ENCODE results near the gene NECAB2. TPM values are rescaled to one million over a fixed set of nuclear protein-coding genes. Genes with fewer than 3 reads are reported as not detected.

Gene NECAB2
- total and polyA plus RNA-seq, 7 experiments from 2014 or later: not detected

- Mint-ChIP-seq H3K9me3 (peaks cover 0 to 6% (median 0%) of the 10 kb centered on the region in 11 donors), H3K27ac (no peak overlapping the region), H3K27me3 (peaks cover 8 to 77% (median 59%) of the 10 kb centered on the region in 5 donors), H3K4me1 (peaks cover 0 to 4% (median 0%) of the 10 kb centered on the region in 7 donors), H3K36me3 (no peaks in the 10 kb centered on the region), H3K4me3 (no peak overlapping the region)
- Histone ChIP-seq H3K27me3 (ENCODE audit: control insufficient read depth in 2 of 2, insufficient read depth in 2 of 2, low read length in 2 of 2) (no peaks in the 10 kb centered on the region), H3K27ac (ENCODE audit: low read depth, low read length) (no peak overlapping the region), H3K9me3 (ENCODE audit: control insufficient read depth in 2 of 3, low read length in 3 of 3) (no peaks in the 10 kb centered on the region), H3K36me3 (ENCODE audit: control insufficient read depth in 2 of 3, insufficient read depth in 3 of 3, low read length in 3 of 3) (no peaks in the 10 kb centered on the region), H3K4me1 (ENCODE audit: control insufficient read depth in 2 of 2, insufficient read depth in 2 of 2, low read length in 2 of 2) (no peaks in the 10 kb centered on the region), H3K4me3 (ENCODE audit: low read length) (no peak overlapping the region)
- ATAC-seq (peak; percentile 59), DNase-seq (no peak)
- POLR2A ChIA-PET: no interaction called here
- intact Hi-C loops (cut with micrococcal nuclease): no loop called here
- CTCF ChIA-PET: interaction anchor here (0.5 kb wide), 1 partner anchor 66 kb away, joined by 3 read pairs; no protein-coding TSS in a partner anchor
Measured at GRCh38 chr16:83994087-83994486, 26.0 kb downstream of the NECAB2 start.

- no peak overlapping the region for H3K4me3 ChIP-seq (ENCODE audit: low read length)
- Mint-ChIP-seq H3K4me3 (no peak overlapping the region), H3K36me3 (no peaks in the 10 kb centered on the region), H3K27me3 (peaks cover 7 to 77% (median 55%) of the 10 kb centered on the region in 5 donors), H3K9me3 (peaks cover 0 to 4% (median 0%) of the 10 kb centered on the region in 11 donors), H3K27ac (no peak overlapping the region), H3K4me1 (peaks cover 0 to 4% (median 0%) of the 10 kb centered on the region in 7 donors)
- H3K36me3 ChIP-seq (ENCODE audit: control insufficient read depth in 2 of 3, insufficient read depth in 3 of 3, low read length in 3 of 3): no peaks in the 10 kb centered on the region
- H3K4me1 ChIP-seq (ENCODE audit: control insufficient read depth in 2 of 2, insufficient read depth in 2 of 2, low read length in 2 of 2): no peaks in the 10 kb centered on the region
- ChIA-PET CTCF (no interaction called here), POLR2A (no interaction called here)
- no peaks in the 10 kb centered on the region for H3K9me3 ChIP-seq (ENCODE audit: control insufficient read depth in 2 of 3, low read length in 3 of 3)
- no peak overlapping the region for H3K27ac ChIP-seq (ENCODE audit: low read depth, low read length)
- no peaks in the 10 kb centered on the region for H3K27me3 ChIP-seq (ENCODE audit: control insufficient read depth in 2 of 2, insufficient read depth in 2 of 2, low read length in 2 of 2)
- intact Hi-C loops (cut with micrococcal nuclease): no loop called here
- ATAC-seq (peak; percentile 24), DNase-seq (no peak)
Measured at GRCh38 chr16:83994703-83995102, 26.7 kb downstream of the NECAB2 start.

GRCh38 chr16:83995754-83996153 lies 27.7 kb downstream of the NECAB2 start:
- Mint-ChIP-seq H3K4me1 (peaks cover 0 to 4% (median 0%) of the 10 kb centered on the region in 7 donors), H3K9me3 (peaks cover 0 to 4% (median 0%) of the 10 kb centered on the region in 11 donors), H3K27me3 (peaks cover 3 to 69% (median 44%) of the 10 kb centered on the region in 5 donors), H3K4me3 (peak overlapping the region in 1 of 10 donors; percentile 32), H3K36me3 (no peaks in the 10 kb centered on the region), H3K27ac (no peak overlapping the region)
- no peaks in the 10 kb centered on the region for H3K4me1 ChIP-seq (ENCODE audit: control insufficient read depth in 2 of 2, insufficient read depth in 2 of 2, low read length in 2 of 2)
- intact Hi-C loops (cut with micrococcal nuclease): no loop called here
- no peak overlapping the region for H3K27ac ChIP-seq (ENCODE audit: low read depth, low read length)
- ATAC-seq: no peak
- no peak overlapping the region for H3K4me3 ChIP-seq (ENCODE audit: low read length)
- DNase-seq: no peak
- H3K27me3 ChIP-seq (ENCODE audit: control insufficient read depth in 2 of 2, insufficient read depth in 2 of 2, low read length in 2 of 2): no peaks in the 10 kb centered on the region
- no peaks in the 10 kb centered on the region for H3K36me3 ChIP-seq (ENCODE audit: control insufficient read depth in 2 of 3, insufficient read depth in 3 of 3, low read length in 3 of 3)
- H3K9me3 ChIP-seq (ENCODE audit: control insufficient read depth in 2 of 3, low read length in 3 of 3): no peaks in the 10 kb centered on the region
- POLR2A ChIA-PET: no interaction called here
- CTCF ChIA-PET: no interaction called here

- H3K27ac ChIP-seq (ENCODE audit: low read depth, low read length): no peak overlapping the region
- no peaks in the 10 kb centered on the region for H3K9me3 ChIP-seq (ENCODE audit: control insufficient read depth in 2 of 3, low read length in 3 of 3)
- H3K27me3 Mint-ChIP-seq: peaks cover 3 to 68% (median 40%) of the 10 kb centered on the region in 5 donors
- H3K9me3 Mint-ChIP-seq: peaks cover 0 to 4% (median 0%) of the 10 kb centered on the region in 11 donors
- H3K4me1 Mint-ChIP-seq: peaks cover 0 to 4% (median 0%) of the 10 kb centered on the region in 7 donors
- H3K4me3 Mint-ChIP-seq: no peak overlapping the region
- no peaks in the 10 kb centered on the region for H3K36me3 ChIP-seq (ENCODE audit: control insufficient read depth in 2 of 3, insufficient read depth in 3 of 3, low read length in 3 of 3)
- H3K36me3 Mint-ChIP-seq: no peaks in the 10 kb centered on the region
- H3K4me1 ChIP-seq (ENCODE audit: control insufficient read depth in 2 of 2, insufficient read depth in 2 of 2, low read length in 2 of 2): no peaks in the 10 kb centered on the region
- no peaks in the 10 kb centered on the region for H3K27me3 ChIP-seq (ENCODE audit: control insufficient read depth in 2 of 2, insufficient read depth in 2 of 2, low read length in 2 of 2)
- CTCF ChIA-PET: no interaction called here
- no peak overlapping the region for H3K27ac Mint-ChIP-seq
- DNase-seq (no peak), ATAC-seq (no peak)
- intact Hi-C loops (cut with micrococcal nuclease): no loop called here
- POLR2A ChIA-PET: no interaction called here
- no peak overlapping the region for H3K4me3 ChIP-seq (ENCODE audit: low read length)
Measured at GRCh38 chr16:83996481-83997252, 28.6 kb downstream of the NECAB2 start.

GRCh38 chr16:83998091-83998490 lies 30.0 kb downstream of the NECAB2 start:
- intact Hi-C loops (cut with micrococcal nuclease): no loop called here
- DNase-seq: no peak
- H3K9me3 Mint-ChIP-seq: peaks cover 0 to 2% (median 0%) of the 10 kb centered on the region in 11 donors
- Histone ChIP-seq H3K9me3 (ENCODE audit: control insufficient read depth in 2 of 3, low read length in 3 of 3) (no peaks in the 10 kb centered on the region), H3K4me1 (ENCODE audit: control insufficient read depth in 2 of 2, insufficient read depth in 2 of 2, low read length in 2 of 2) (no peaks in the 10 kb centered on the region), H3K4me3 (ENCODE audit: low read length) (no peak overlapping the region), H3K27ac (ENCODE audit: low read depth, low read length) (no peak overlapping the region), H3K36me3 (ENCODE audit: control insufficient read depth in 2 of 3, insufficient read depth in 3 of 3, low read length in 3 of 3) (no peaks in the 10 kb centered on the region), H3K27me3 (ENCODE audit: control insufficient read depth in 2 of 2, insufficient read depth in 2 of 2, low read length in 2 of 2) (no peaks in the 10 kb centered on the region)
- no peak overlapping the region for H3K27ac Mint-ChIP-seq
- no peak overlapping the region for H3K4me3 Mint-ChIP-seq
- peaks cover 0 to 4% (median 0%) of the 10 kb centered on the region in 7 donors for H3K4me1 Mint-ChIP-seq
- H3K36me3 Mint-ChIP-seq: no peaks in the 10 kb centered on the region
- peaks cover 3 to 60% (median 29%) of the 10 kb centered on the region in 5 donors for H3K27me3 Mint-ChIP-seq
- no peak for ATAC-seq
- CTCF ChIA-PET: no interaction called here
- POLR2A ChIA-PET: no interaction called here

- Histone ChIP-seq H3K4me3 (ENCODE audit: low read length) (no peak overlapping the region), H3K9me3 (ENCODE audit: control insufficient read depth in 2 of 3, low read length in 3 of 3) (no peaks in the 10 kb centered on the region), H3K27me3 (ENCODE audit: control insufficient read depth in 2 of 2, insufficient read depth in 2 of 2, low read length in 2 of 2) (no peaks in the 10 kb centered on the region), H3K27ac (ENCODE audit: low read depth, low read length) (no peak overlapping the region), H3K4me1 (ENCODE audit: control insufficient read depth in 2 of 2, insufficient read depth in 2 of 2, low read length in 2 of 2) (no peaks in the 10 kb centered on the region), H3K36me3 (ENCODE audit: control insufficient read depth in 2 of 3, insufficient read depth in 3 of 3, low read length in 3 of 3) (no peaks in the 10 kb centered on the region)
- peaks cover 0 to 32% (median 12%) of the 10 kb centered on the region in 5 donors for H3K27me3 Mint-ChIP-seq
- CTCF ChIA-PET: no interaction called here
- no peak for ATAC-seq
- no peak for DNase-seq
- POLR2A ChIA-PET: no interaction called here
- no peak overlapping the region for H3K27ac Mint-ChIP-seq
- no peaks in the 10 kb centered on the region for H3K4me1 Mint-ChIP-seq
- H3K9me3 Mint-ChIP-seq: peaks cover 0 to under 1% (median 0%) of the 10 kb centered on the region in 11 donors
- no peaks in the 10 kb centered on the region for H3K36me3 Mint-ChIP-seq
- intact Hi-C loops (cut with micrococcal nuclease): no loop called here
- no peak overlapping the region for H3K4me3 Mint-ChIP-seq
Measured at GRCh38 chr16:84000989-84001642, 33.1 kb downstream of the NECAB2 start.

Data from naive thymus-derived CD4-positive, alpha-beta T cell (primary cell).